Neural cell (in vitro differentiated cells): ENCODE measurements around the gene SP2. TPM values are rescaled to one million over a fixed set of nuclear protein-coding genes. Genes with fewer than 3 reads are reported as not detected.

ENCODE experiments used
- H2AFZ ChIP-seq: fragments of 200-600, 300-800 bp; sonication (generic), shearing (Covaris generic); 2 replicates; pipeline ENCODE4 v1.6.0; 2014; ENCODE audit warnings: low read depth, mild to moderate bottlenecking, antibody characterized with exemption, low read length, moderate library complexity
- H3F3A ChIP-seq: fragments of 200-600 bp; shearing (Covaris generic); 2 replicates; pipeline ENCODE4 v1.6.1; 2016; ENCODE audit warnings: mild to moderate bottlenecking, moderate library complexity, mixed read lengths, antibody characterized with exemption, low read length; ENCODE audit not compliant: insufficient read depth, poor library complexity, severe bottlenecking
- H3K27ac ChIP-seq: fragments of 200-600, 300-800 bp; sonication (generic), shearing (Covaris generic); 2 replicates; pipeline ENCODE4 v1.5.1; 2014; ENCODE audit warnings: mild to moderate bottlenecking, low read length, moderate library complexity
- H3K27me3 ChIP-seq: fragments of 300-800, 200-600 bp; sonication (generic), shearing (Covaris generic); 2 replicates; pipeline ENCODE4 v1.6.0; 2014; ENCODE audit warnings: mild to moderate bottlenecking, low read depth, low read length, moderate library complexity; ENCODE audit not compliant: insufficient read depth
- H3K36me3 ChIP-seq: fragments of 300-800, 200-600 bp; sonication (generic), shearing (Covaris generic); 2 replicates; pipeline ENCODE4 v1.5.1; 2014; ENCODE audit warnings: mild to moderate bottlenecking, antibody characterized with exemption, low read length, moderate library complexity; ENCODE audit not compliant: insufficient read depth
- H3K4me2 ChIP-seq: fragments of 300-800, 200-600 bp; sonication (generic), shearing (Covaris generic); 2 replicates; pipeline ENCODE4 v1.6.0; 2014; ENCODE audit warnings: mild to moderate bottlenecking, low read length
- H3K4me3 ChIP-seq: fragments of 300-800, 200-600 bp; sonication (generic), shearing (Covaris generic); 2 replicates; pipeline ENCODE4 v1.5.1; 2014; ENCODE audit warnings: mild to moderate bottlenecking, low read length, moderate library complexity
- H3K79me2 ChIP-seq: fragments of 200-600 bp; shearing (Covaris generic); replicated peaks from 2 replicates; pipeline ENCODE4 v1.6.0; 2014; ENCODE audit warnings: mild to moderate bottlenecking, low read length, moderate library complexity; ENCODE audit not compliant: insufficient read depth
- H3K9ac ChIP-seq: fragments of 300-800, 200-600 bp; sonication (generic), shearing (Covaris generic); 2 replicates; pipeline ENCODE4 v1.6.1; 2016; ENCODE audit warnings: mild to moderate bottlenecking, low read length, mixed read lengths
- H3K9me2 ChIP-seq: fragments of 200-600 bp; shearing (Covaris generic); 2 replicates; pipeline ENCODE4 v1.6.1; 2016; ENCODE audit warnings: mild to moderate bottlenecking, low read length, mixed read lengths; ENCODE audit not compliant: insufficient read depth
- H3K9me3 ChIP-seq: fragments of 200-600, 300-800 bp; sonication (generic), shearing (Covaris generic); 2 replicates; pipeline ENCODE4 v1.6.1; 2016; ENCODE audit warnings: mild to moderate bottlenecking, mixed run types, low read length, moderate library complexity, mixed read lengths
- H4K20me1 ChIP-seq: fragments of 200-600 bp; shearing (Covaris generic); 2 replicates; pipeline ENCODE4 v1.6.1; 2016; ENCODE audit warnings: mild to moderate bottlenecking, mixed run types; ENCODE audit not compliant: insufficient read depth
- CTCF ChIP-seq: fragments of 450-650 bp; IDR thresholded peaks from 2 replicates; pipeline ENCODE4 v1.5.1; 2014; ENCODE audit warnings: antibody characterized with exemption, mild to moderate bottlenecking, moderate library complexity; ENCODE audit not compliant: poor library complexity, severe bottlenecking
- EP300 ChIP-seq: fragments of 450-650 bp; conservative IDR thresholded peaks from 2 replicates; pipeline ENCODE4 v1.6.1; 2014; ENCODE audit warnings: antibody characterized with exemption, mild to moderate bottlenecking, moderate library complexity; ENCODE audit not compliant: poor library complexity, severe bottlenecking
- EZH2 ChIP-seq: fragments of 200-600, 300-800 bp; shearing (Covaris generic), sonication (generic); IDR thresholded peaks from 2 replicates; pipeline ENCODE4 v1.6.1; 2014; ENCODE audit warnings: antibody characterized with exemption, low read length, borderline replicate concordance, mild to moderate bottlenecking; ENCODE audit not compliant: insufficient read depth, poor library complexity, severe bottlenecking
- MXI1 ChIP-seq: fragments of 450-650 bp; conservative IDR thresholded peaks from 2 replicates; pipeline ENCODE4 v1.6.1; 2014; ENCODE audit warnings: antibody characterized with exemption, mild to moderate bottlenecking; ENCODE audit not compliant: poor library complexity, severe bottlenecking
- POLR2AphosphoS5 ChIP-seq: IDR thresholded peaks from 2 replicates; pipeline ENCODE4 v1.6.1; 2012
- RAD21 ChIP-seq: fragments of 450-650 bp; conservative IDR thresholded peaks from 2 replicates; pipeline ENCODE4 v1.6.1; 2014; ENCODE audit warnings: antibody characterized with exemption, mild to moderate bottlenecking, moderate library complexity
- REST ChIP-seq: IDR thresholded peaks from 2 replicates; pipeline ENCODE4 v1.6.1; 2012; ENCODE audit warnings: borderline replicate concordance
- SMC3 ChIP-seq: fragments of 450-650 bp; conservative IDR thresholded peaks from 2 replicates; pipeline ENCODE4 v1.6.1; 2014; ENCODE audit warnings: antibody characterized with exemption, mild to moderate bottlenecking, moderate library complexity; ENCODE audit not compliant: poor library complexity
- TAF1 ChIP-seq: IDR thresholded peaks from 2 replicates; pipeline ENCODE4 v1.6.1; 2012; ENCODE audit warnings: low read depth
- polyA minus RNA-seq: library from RNA; depleted of rRNA, polyadenylated mRNA; stranded (reverse); fragments of >200 nt; gene quantifications from 2 replicates; pipeline ENCODE4 v1.2.3, GENCODE V29; 2014
- polyA plus RNA-seq: library from polyadenylated mRNA; depleted of rRNA; stranded (reverse); fragments of >200 nt; gene quantifications from 2 replicates; pipeline ENCODE4 v1.2.3, GENCODE V29; 2014

Gene SP2
- polyA plus RNA-seq (0.25 and 0.48 TPM in 2 replicates), polyA minus RNA-seq (1.9 and 2.3 TPM in 2 replicates)

- Histone ChIP-seq H3K27ac (peak within 1 kb of the TSS; percentile 88), H3K36me3 (no peaks in the 10 kb centered on the region), H3K4me2 (peak within 1 kb of the TSS; percentile 89), H4K20me1 (no peaks in the 10 kb centered on the region), H3K9ac (peak within 1 kb of the TSS; percentile 90), H3K9me3 (no peaks in the 10 kb centered on the region), H3K4me3 (peak within 1 kb of the TSS; percentile 90), H3K79me2 (peaks cover 13% of the 10 kb centered on the region), H3K27me3 (no peaks in the 10 kb centered on the region), H2AFZ (peak within 1 kb of the TSS; percentile 89), H3K9me2 (no peaks in the 10 kb centered on the region), H3F3A (no peaks in the 10 kb centered on the region)
- TF ChIP-seq CTCF (peak; percentile 65), SMC3 (peak; percentile 37), TAF1 (peak; percentile 61), EP300 (peak; percentile 18), REST (peak; percentile 66), MXI1 (peak; percentile 78), POLR2AphosphoS5 (peak; percentile 89), EZH2 (no peak), RAD21 (peak; percentile 26)
Measured at GRCh38 chr17:47895856-47896671, at the start of gene SP2. SP2 (plus strand) TSS chr17:47896236; CDS start chr17:47896287, 51 bp downstream.

DNA sequence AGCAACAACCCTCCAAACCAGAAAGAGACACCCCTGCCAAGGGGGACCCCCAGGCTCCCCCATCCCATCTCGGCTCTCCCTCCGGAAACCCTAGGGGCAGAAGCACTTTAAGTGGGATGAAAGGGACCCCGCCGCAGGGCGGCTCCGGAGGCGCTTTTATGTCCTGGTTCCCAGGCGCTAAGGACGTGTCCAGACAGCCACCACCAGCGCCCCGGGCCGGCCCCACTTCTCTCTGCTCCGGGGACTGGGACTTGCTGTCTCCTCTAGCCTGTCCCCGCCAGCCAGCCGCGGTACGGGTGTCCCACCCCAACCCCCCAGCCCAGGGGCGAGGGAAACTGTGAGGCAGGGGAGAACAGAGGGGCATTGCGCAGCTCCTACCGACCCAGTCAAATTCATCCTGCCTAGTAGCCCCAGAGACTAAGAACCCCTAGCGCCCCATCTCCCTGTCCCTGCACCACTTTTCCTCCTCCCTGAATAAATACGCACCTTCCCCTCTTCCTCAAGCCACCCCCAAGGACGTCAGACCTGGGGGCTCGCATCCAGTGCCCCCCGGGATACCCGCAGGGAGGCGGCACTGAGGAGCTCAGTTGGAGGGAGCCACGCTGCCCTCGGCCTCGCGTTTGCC is 49.2 kb upstream of the SP2 start:
- Histone ChIP-seq H3K9me3 (no peaks in the 10 kb centered on the region), H3K9ac (no peak overlapping the region), H3K9me2 (no peaks in the 10 kb centered on the region), H4K20me1 (no peaks in the 10 kb centered on the region), H2AFZ (no peak overlapping the region), H3K79me2 (no peaks in the 10 kb centered on the region), H3K4me3 (no peak overlapping the region), H3K36me3 (no peaks in the 10 kb centered on the region), H3K27ac (no peak overlapping the region), H3F3A (no peaks in the 10 kb centered on the region), H3K27me3 (peaks cover 76% of the 10 kb centered on the region), H3K4me2 (no peak overlapping the region)
- no peak for TF ChIP-seq CTCF
- no peak for TF ChIP-seq SMC3
- TF ChIP-seq EZH2, result no peak
- TF ChIP-seq REST, result no peak
- TF ChIP-seq POLR2AphosphoS5, result no peak
- TF ChIP-seq RAD21, result no peak
